K562 (cell line): Measurements from ENCODE around the gene ACOT7. TPM values are rescaled to one million over a fixed set of nuclear protein-coding genes. Genes with fewer than 3 reads are reported as not detected.
A peak's percentile ranks its signal among the peaks of the same experiment; 100 is the strongest.

Experiments
- ATAC-seq: fragments of 200-7000 bp; cut with Tn5 transposase; 3 replicates; pipeline ENCODE4 v1.9.1; 2020; ENCODE audit warnings: moderate library complexity
- BruUV-seq: library from RNA; stranded (reverse); fragments of 400-500 nt; replicated peaks from 2 replicates; lab custom pipeline; 2021; lab: Mats Ljungman, UMichigan
- CTCF ChIA-PET: fragments of 300-600 bp; formaldehyde crosslinking; extraction: SDS; loops from one replicate; lab custom pipeline; 2021; ENCODE audit warnings: low intra/inter-chr PET ratio; lab: Yijun Ruan, JAX
- POLR2A ChIA-PET: fragments of 300-600, 350-650 bp; sonication (Branson Sonifier 250); formaldehyde crosslinking; extraction: SDS; loops from one replicate; lab custom pipeline; 2021; ENCODE audit warnings: antibody characterized with exemption, inconsistent platforms; lab: Yijun Ruan, JAX
- DNase-seq, 4 experiments: peaks; one replicate each; pipeline versions ENCODE4 v3.0.0 to v3.0.0-alpha.2; 2011 to 2018; ENCODE audit warnings: low spot score in 3 of 4, mixed read lengths in 3 of 4; ENCODE audit errors: extremely low read depth in 1 of 4
- FAIRE-seq: peaks from 2 replicates; lab custom pipeline; 2011; peaks lifted over from hg19 to GRCh38; lab: Jason Lieb, UNC
- H2AFZ ChIP-seq: 2 replicates; pipeline ENCODE4 v1.6.0; 2011; ENCODE audit warnings: low read depth, low read length, control low read depth, inconsistent platforms
- H3K27ac ChIP-seq: fragments of 200-600 bp; 3 replicates; pipeline ENCODE4 v1.8.0; 2011; ENCODE audit warnings: low read depth, mild to moderate bottlenecking, control low read depth, inconsistent platforms, low read length, moderate library complexity, mixed read lengths; ENCODE audit errors: extremely low read depth
- H3K27me3 ChIP-seq, 2 experiments: fragments of 300-600 bp in 1 of 2; 2 replicates in 1 of 2; 3 replicates in 1 of 2; pipeline versions ENCODE4 v1.6.0 to v1.8.0; 2011; ENCODE audit warnings: inconsistent platforms in 2 of 2, low read length in 2 of 2, mild to moderate bottlenecking in 1 of 2, mixed read lengths in 1 of 2, moderate library complexity in 1 of 2; ENCODE audit not compliant: control insufficient read depth in 2 of 2, insufficient read depth in 2 of 2
- H3K36me3 ChIP-seq: fragments of 300-600 bp; 3 replicates; pipeline ENCODE4 v1.8.0; 2011; ENCODE audit warnings: mild to moderate bottlenecking, low read length, inconsistent platforms; ENCODE audit not compliant: control insufficient read depth, insufficient read depth
- H3K4me1 ChIP-seq, 2 experiments: fragments of 200-600 bp in 1 of 2; replicated peaks in 1 of 2; 2 replicates in 1 of 2; 3 replicates in 1 of 2; pipeline versions ENCODE4 v1.5.1 to v1.8.0; 2011; ENCODE audit warnings: inconsistent platforms in 2 of 2, low read length in 2 of 2, mild to moderate bottlenecking in 1 of 2, mixed read lengths in 1 of 2, moderate library complexity in 1 of 2; ENCODE audit not compliant: control insufficient read depth in 2 of 2, insufficient read depth in 2 of 2
- H3K4me2 ChIP-seq: 2 replicates; pipeline ENCODE4 v1.6.1; 2011; ENCODE audit warnings: low read length, control low read depth, inconsistent platforms, mixed read lengths; ENCODE audit not compliant: insufficient read depth
- H3K4me3 ChIP-seq: fragments of 200-600 bp; sonication (generic), shearing (Covaris generic); 2 replicates; pipeline ENCODE4 v1.5.1; 2016; ENCODE audit warnings: control low read depth, inconsistent platforms
- H3K79me2 ChIP-seq: fragments of 200-600 bp; 3 replicates; pipeline ENCODE4 v1.8.0; 2011; ENCODE audit warnings: low read length, inconsistent platforms; ENCODE audit not compliant: control insufficient read depth, insufficient read depth
- H3K9ac ChIP-seq, 2 experiments: 2 replicates each; pipeline versions ENCODE4 v1.6.0 to v1.6.1; 2011; ENCODE audit warnings: low read depth in 2 of 2, low read length in 2 of 2, control low read depth in 1 of 2, inconsistent platforms in 1 of 2, mild to moderate bottlenecking in 1 of 2, mixed read lengths in 1 of 2; ENCODE audit not compliant: insufficient read depth in 1 of 2
- H3K9me1 ChIP-seq: one replicate; pipeline ENCODE4 v1.6.0; 2011; ENCODE audit warnings: inconsistent platforms, mild to moderate bottlenecking, low read length, moderate library complexity; ENCODE audit not compliant: control insufficient read depth, insufficient read depth
- H3K9me3 ChIP-seq: replicated peaks from 2 replicates; pipeline ENCODE4 v1.5.1; 2011; ENCODE audit warnings: low read depth, low read length, inconsistent platforms; ENCODE audit not compliant: control insufficient read depth, insufficient read depth
- H4K20me1 ChIP-seq: replicated peaks from 2 replicates; pipeline ENCODE4 v1.6.1; 2011; ENCODE audit warnings: low read length, inconsistent platforms, mixed read lengths; ENCODE audit not compliant: control insufficient read depth, insufficient read depth
- POU5F1 ChIP-seq: fragments of 150-350 bp; IDR thresholded peaks from 2 replicates; pipeline ENCODE4 v1.6.1; 2014; ENCODE audit warnings: borderline replicate concordance, low read length, low read depth, mild to moderate bottlenecking; ENCODE audit not compliant: partially characterized antibody
- RBM25 ChIP-seq: fragments of 200-400 bp; formaldehyde crosslinking; IDR thresholded peaks from 2 replicates; pipeline ENCODE4 v1.6.1; 2018; ENCODE audit warnings: low read length, low read depth, moderate library complexity; ENCODE audit not compliant: severe bottlenecking
- SAFB2 ChIP-seq: fragments of 200-400 bp; formaldehyde crosslinking; IDR thresholded peaks from 2 replicates; pipeline ENCODE4 v1.6.1; 2018; ENCODE audit warnings: borderline replicate concordance, low read length, low read depth, moderate library complexity; ENCODE audit not compliant: severe bottlenecking
- TAF9B ChIP-seq: fragments of 450-650 bp; IDR thresholded peaks from 2 replicates; pipeline ENCODE4 v1.6.1; 2018; ENCODE audit warnings: mild to moderate bottlenecking; ENCODE audit not compliant: partially characterized antibody
- TEAD1 ChIP-seq, 2 experiments: fragments of 450-650 bp in 1 of 2; sonication (generic) in 1 of 2; formaldehyde crosslinking; IDR thresholded peaks; 2 replicates each; pipeline versions ENCODE4 v1.4.0 to v1.8.0; 2020 to 2022; ENCODE audit warnings: mild to moderate bottlenecking in 2 of 2, missing genetic modification reagents in 1 of 2
- ZNF830 ChIP-seq: fragments of 250-450 bp; sonication (Bioruptor Pico); IDR thresholded peaks from 2 replicates; pipeline ENCODE4 v1.5.0; 2021; ENCODE audit warnings: mild to moderate bottlenecking
- ZSCAN32 ChIP-seq: fragments of 450-650 bp; formaldehyde crosslinking; IDR thresholded peaks from 2 replicates; pipeline ENCODE4 v1.4.0; 2020; ENCODE audit warnings: mild to moderate bottlenecking, moderate library complexity
- WGBS: fragments of 100-300 bp; shearing (Covaris generic); methylation state at CpG from one replicate; pipeline ENCODE4 v1.1.6; 2016; ENCODE audit warnings: low coverage, mixed read lengths; ENCODE audit not compliant: insufficient coverage; ENCODE audit errors: missing lambda C conversion rate; 5-methylcytosine and 5-hydroxymethylcytosine counted together
- in situ Hi-C: fragments of 300-500 bp; cut with MboI; formaldehyde crosslinking; loops from 4 replicates; pipeline ENCODE4 v1.15.0; 2018; ENCODE audit warnings: inconsistent platforms, mixed read lengths
- intact Hi-C: fragments of 100-400 bp; cut with micrococcal nuclease; formaldehyde crosslinking; loops from 2 replicates; pipeline ENCODE4 v1.14.2; 2022
- polyA plus RNA-seq, 8 experiments: library from polyadenylated mRNA; depleted of rRNA in 4 of 8; stranded (reverse) in 5 of 8; unstranded in 3 of 8; fragments of >200 nt; fragmentation: Nextera tagmentation in 2 of 8; fragmentation: Illumina TruSeq in 1 of 8; extraction: Ambion mirVana in 2 of 8; extraction: Trizol in 1 of 8; gene quantifications; 2 replicates each; pipeline versions ENCODE4 v1.2.1 to v1.2.3, GENCODE V29; 2011 to 2014; ENCODE audit warnings: inconsistent platforms in 1 of 8, missing spikeins in 1 of 8
- total RNA-seq, 7 experiments: library from RNA; depleted of rRNA in 6 of 7; stranded (reverse); fragments of >200 nt in 6 of 7; fragmentation: Illumina TruSeq in 2 of 7; extraction: Trizol in 2 of 7; gene quantifications; 2 replicates each; pipeline versions ENCODE4 v1.2.1 to v1.2.3, GENCODE V29; 2011 to 2021; ENCODE audit warnings: low replicate concordance in 1 of 7
- TF ChIP-seq, protein P1 (sequence below): fragments of 200-600 bp; sonication (generic); IDR thresholded peaks from one replicate; pipeline ENCODE4 v1.6.1; 2012; ENCODE audit warnings: mild to moderate bottlenecking, low read depth, low read length, inconsistent platforms

The ACOT7 gene
- total and polyA plus RNA-seq, 9 of the 15 experiments (the other 6 are each of a cell fraction or from before 2014, with no cell fraction given): 7.0 to 92.6 (median 37.2) TPM

DNA sequence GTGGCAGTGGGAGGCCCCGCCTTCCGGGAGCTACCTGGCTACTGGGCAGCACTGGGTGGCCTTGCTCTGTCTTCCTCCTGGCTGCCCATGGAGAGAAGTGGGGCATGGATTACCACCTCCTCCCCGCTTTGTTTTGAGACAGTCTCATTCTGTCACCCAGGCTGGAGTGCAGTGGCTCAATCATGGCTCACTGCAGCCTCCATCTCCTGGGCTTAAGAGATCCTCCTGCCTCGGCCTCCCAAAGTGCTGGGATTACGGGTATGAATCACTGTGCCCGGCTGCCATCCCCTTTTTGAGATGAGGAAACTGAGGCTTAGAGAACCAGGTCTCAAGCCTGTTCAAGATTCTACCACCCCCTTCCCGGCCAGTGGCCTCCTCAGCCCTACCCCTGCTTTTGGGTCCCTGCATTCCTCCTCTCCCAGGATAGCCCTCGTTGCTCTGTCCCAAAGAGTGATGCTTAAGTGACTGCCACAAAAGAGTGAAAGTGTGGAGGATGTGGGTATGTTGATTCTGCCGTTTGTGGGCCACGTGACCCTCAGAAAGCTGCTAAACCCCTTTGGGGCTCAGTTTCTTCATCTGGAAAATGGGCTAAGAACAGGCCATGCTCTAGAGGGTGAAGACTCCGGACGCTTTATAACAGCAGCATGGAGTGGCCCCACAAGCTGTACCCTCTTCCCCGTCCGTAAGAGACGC lies 141.7 kb downstream of the ACOT7 start:
- Histone ChIP-seq H4K20me1 (peaks cover 53% of the 10 kb centered on the region), H3K4me1 (peaks cover 0 to 45% of the 10 kb centered on the region in 2 experiments; a peak in 2 of 5 replicates), H3K79me2 (no peaks in the 10 kb centered on the region), H2AFZ (no peak overlapping the region), H3K4me2 (no peak overlapping the region), H3K4me3 (no peak overlapping the region), H3K27me3 (peaks cover 17 to 62% of the 10 kb centered on the region in 2 experiments; a peak in 4 of 5 replicates), H3K9me1 (peaks cover 10% of the 10 kb centered on the region), H3K9ac (no peak overlapping the region), H3K36me3 (no peaks in the 10 kb centered on the region), H3K9me3 (no peaks in the 10 kb centered on the region), H3K27ac (no peak overlapping the region)
- intact Hi-C loops: no loop called here
- CTCF ChIA-PET: interaction anchor here (0.6 to 2.4 kb wide), 2 partner anchors 91 to 395 kb away, joined by 3 to 10 read pairs; no protein-coding TSS in a partner anchor
- in situ Hi-C loops: loop anchor here (25.0 kb wide), 1 partner anchor 960 kb away; no protein-coding TSS in a partner anchor
- POLR2A ChIA-PET: interaction anchor here (0.5 to 0.7 kb wide), 3 partner anchors 63 to 1012 kb away, joined by 3 to 4 read pairs (median 3); no protein-coding TSS in a partner anchor
- FAIRE-seq (no peak), ATAC-seq (no peak), DNase-seq (no peak)
- no TSS peak for BruUV-seq
- 20% methylated on average over 15 of the region's 15 CpGs for WGBS
- TF ChIP-seq, protein P1, sequence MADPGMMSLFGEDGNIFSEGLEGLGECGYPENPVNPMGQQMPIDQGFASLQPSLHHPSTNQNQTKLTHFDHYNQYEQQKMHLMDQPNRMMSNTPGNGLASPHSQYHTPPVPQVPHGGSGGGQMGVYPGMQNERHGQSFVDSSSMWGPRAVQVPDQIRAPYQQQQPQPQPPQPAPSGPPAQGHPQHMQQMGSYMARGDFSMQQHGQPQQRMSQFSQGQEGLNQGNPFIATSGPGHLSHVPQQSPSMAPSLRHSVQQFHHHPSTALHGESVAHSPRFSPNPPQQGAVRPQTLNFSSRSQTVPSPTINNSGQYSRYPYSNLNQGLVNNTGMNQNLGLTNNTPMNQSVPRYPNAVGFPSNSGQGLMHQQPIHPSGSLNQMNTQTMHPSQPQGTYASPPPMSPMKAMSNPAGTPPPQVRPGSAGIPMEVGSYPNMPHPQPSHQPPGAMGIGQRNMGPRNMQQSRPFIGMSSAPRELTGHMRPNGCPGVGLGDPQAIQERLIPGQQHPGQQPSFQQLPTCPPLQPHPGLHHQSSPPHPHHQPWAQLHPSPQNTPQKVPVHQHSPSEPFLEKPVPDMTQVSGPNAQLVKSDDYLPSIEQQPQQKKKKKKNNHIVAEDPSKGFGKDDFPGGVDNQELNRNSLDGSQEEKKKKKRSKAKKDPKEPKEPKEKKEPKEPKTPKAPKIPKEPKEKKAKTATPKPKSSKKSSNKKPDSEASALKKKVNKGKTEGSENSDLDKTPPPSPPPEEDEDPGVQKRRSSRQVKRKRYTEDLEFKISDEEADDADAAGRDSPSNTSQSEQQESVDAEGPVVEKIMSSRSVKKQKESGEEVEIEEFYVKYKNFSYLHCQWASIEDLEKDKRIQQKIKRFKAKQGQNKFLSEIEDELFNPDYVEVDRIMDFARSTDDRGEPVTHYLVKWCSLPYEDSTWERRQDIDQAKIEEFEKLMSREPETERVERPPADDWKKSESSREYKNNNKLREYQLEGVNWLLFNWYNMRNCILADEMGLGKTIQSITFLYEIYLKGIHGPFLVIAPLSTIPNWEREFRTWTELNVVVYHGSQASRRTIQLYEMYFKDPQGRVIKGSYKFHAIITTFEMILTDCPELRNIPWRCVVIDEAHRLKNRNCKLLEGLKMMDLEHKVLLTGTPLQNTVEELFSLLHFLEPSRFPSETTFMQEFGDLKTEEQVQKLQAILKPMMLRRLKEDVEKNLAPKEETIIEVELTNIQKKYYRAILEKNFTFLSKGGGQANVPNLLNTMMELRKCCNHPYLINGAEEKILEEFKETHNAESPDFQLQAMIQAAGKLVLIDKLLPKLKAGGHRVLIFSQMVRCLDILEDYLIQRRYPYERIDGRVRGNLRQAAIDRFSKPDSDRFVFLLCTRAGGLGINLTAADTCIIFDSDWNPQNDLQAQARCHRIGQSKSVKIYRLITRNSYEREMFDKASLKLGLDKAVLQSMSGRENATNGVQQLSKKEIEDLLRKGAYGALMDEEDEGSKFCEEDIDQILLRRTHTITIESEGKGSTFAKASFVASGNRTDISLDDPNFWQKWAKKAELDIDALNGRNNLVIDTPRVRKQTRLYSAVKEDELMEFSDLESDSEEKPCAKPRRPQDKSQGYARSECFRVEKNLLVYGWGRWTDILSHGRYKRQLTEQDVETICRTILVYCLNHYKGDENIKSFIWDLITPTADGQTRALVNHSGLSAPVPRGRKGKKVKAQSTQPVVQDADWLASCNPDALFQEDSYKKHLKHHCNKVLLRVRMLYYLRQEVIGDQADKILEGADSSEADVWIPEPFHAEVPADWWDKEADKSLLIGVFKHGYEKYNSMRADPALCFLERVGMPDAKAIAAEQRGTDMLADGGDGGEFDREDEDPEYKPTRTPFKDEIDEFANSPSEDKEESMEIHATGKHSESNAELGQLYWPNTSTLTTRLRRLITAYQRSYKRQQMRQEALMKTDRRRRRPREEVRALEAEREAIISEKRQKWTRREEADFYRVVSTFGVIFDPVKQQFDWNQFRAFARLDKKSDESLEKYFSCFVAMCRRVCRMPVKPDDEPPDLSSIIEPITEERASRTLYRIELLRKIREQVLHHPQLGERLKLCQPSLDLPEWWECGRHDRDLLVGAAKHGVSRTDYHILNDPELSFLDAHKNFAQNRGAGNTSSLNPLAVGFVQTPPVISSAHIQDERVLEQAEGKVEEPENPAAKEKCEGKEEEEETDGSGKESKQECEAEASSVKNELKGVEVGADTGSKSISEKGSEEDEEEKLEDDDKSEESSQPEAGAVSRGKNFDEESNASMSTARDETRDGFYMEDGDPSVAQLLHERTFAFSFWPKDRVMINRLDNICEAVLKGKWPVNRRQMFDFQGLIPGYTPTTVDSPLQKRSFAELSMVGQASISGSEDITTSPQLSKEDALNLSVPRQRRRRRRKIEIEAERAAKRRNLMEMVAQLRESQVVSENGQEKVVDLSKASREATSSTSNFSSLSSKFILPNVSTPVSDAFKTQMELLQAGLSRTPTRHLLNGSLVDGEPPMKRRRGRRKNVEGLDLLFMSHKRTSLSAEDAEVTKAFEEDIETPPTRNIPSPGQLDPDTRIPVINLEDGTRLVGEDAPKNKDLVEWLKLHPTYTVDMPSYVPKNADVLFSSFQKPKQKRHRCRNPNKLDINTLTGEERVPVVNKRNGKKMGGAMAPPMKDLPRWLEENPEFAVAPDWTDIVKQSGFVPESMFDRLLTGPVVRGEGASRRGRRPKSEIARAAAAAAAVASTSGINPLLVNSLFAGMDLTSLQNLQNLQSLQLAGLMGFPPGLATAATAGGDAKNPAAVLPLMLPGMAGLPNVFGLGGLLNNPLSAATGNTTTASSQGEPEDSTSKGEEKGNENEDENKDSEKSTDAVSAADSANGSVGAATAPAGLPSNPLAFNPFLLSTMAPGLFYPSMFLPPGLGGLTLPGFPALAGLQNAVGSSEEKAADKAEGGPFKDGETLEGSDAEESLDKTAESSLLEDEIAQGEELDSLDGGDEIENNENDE: no peak
- TF ChIP-seq ZSCAN32 (CRISPR knock-in tag) (no peak), RBM25 (peak; percentile 43), SAFB2 (no peak), ZNF830 (CRISPR knock-in tag) (no peak), TAF9B (no peak), POU5F1 (no peak), TEAD1 (CRISPR knock-in tag; IDR thresholded peaks at IDR 0.05) (no peak)
